Measurements from ENCODE around the gene F8. TPM values are rescaled to one million over a fixed set of nuclear protein-coding genes. Genes with fewer than 3 reads are reported as not detected.

Gene F8
- total and polyA plus RNA-seq, 2 donors from 2014 or later, result 15.1 to 41.3 TPM

DNA sequence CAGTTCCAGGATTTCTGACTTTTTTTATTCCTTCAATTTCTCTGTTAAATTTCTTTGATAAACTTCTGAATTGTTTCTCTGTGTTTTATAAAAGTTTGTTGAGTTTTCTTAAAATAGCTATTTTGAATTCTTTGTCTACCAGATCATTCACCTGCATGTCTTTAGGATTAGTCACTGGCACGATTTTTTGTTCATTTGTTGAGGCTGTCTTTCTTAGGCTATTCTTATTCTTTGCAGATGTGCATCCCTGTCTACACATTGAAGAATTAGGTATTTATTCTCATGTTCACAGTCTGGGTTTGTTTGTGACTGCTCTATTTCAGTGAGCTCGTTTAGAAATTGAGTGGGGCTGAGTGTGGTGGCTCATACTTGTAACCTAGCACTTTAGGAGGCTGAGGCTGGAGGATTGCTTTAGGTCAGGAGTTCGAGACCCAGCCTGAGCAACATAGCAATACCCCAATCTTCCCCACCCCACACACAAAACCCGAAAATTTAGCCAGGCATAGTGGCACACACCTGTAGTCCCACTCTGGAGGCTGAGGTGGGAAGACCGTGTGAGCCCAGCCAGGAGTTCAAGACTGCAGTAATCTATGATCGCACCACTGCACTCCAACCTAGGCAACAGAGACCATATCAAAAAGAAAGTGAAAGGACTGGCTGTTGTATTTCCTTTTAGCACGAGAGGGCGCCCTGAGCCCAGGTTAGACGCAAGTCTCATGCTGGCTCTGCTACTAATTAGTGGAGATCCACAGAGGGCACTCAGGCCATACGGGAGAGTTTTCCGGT lies 42.0 kb downstream of the F8 start:
- intact Hi-C loops (cut with DNase I), result no loop called here
- Histone ChIP-seq H3K27ac (ENCODE audit: low read depth in 2 of 2, low read length in 2 of 2) (no peak overlapping the region), H3K4me3 (ENCODE audit: low read length in 3 of 3) (peak overlapping the region; percentile 58 to 74 (median 71)), H3K27me3 (ENCODE audit: control insufficient read depth, insufficient read depth, low read length) (no peaks in the 10 kb centered on the region), H3K9me3 (ENCODE audit: control insufficient read depth in 2 of 3, insufficient read depth in 1 of 3, low read length in 3 of 3) (no peaks in the 10 kb centered on the region), H3K9ac (ENCODE audit: low read length in 3 of 3) (peak overlapping the region in 2 of 3 donors; percentile 48 to 58), H3K36me3 (ENCODE audit: control insufficient read depth in 2 of 3, insufficient read depth in 3 of 3, low read length in 3 of 3) (no peaks in the 10 kb centered on the region), H3K4me1 (ENCODE audit: control insufficient read depth in 2 of 3, insufficient read depth in 2 of 3, low read depth in 1 of 3, low read length in 3 of 3) (no peaks in the 10 kb centered on the region)
- TF ChIP-seq, protein P1, sequence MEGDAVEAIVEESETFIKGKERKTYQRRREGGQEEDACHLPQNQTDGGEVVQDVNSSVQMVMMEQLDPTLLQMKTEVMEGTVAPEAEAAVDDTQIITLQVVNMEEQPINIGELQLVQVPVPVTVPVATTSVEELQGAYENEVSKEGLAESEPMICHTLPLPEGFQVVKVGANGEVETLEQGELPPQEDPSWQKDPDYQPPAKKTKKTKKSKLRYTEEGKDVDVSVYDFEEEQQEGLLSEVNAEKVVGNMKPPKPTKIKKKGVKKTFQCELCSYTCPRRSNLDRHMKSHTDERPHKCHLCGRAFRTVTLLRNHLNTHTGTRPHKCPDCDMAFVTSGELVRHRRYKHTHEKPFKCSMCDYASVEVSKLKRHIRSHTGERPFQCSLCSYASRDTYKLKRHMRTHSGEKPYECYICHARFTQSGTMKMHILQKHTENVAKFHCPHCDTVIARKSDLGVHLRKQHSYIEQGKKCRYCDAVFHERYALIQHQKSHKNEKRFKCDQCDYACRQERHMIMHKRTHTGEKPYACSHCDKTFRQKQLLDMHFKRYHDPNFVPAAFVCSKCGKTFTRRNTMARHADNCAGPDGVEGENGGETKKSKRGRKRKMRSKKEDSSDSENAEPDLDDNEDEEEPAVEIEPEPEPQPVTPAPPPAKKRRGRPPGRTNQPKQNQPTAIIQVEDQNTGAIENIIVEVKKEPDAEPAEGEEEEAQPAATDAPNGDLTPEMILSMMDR (IDR thresholded peaks at IDR 0.05; ENCODE audit: borderline replicate concordance, extremely low read depth, insufficient read depth), result peak; percentile 75
- FAIRE-seq (peak; percentile 84), DNase-seq (peak; percentile 63 to 81 (median 66))

DNA sequence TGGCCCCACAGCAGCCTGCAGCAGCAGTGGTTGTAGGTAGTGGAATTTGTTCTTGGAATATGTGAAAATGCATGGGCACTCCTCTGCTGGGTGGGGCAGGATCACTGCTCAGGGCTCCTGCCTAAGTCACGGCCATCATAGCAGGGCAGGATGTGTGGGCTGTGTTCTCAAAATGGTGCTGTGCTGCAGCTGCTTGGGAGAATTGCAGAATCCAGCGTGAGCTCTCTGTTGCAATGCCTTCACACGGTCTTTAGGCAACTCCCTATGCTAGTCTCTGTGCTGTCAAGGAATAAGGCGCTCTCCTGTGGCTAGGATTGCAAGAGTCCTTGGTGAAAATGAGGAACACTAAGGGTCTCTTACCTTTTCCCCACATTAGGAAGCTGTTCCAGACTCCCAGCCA lies 42.9 kb downstream of the F8 start:
- H3K4me3 ChIP-seq (ENCODE audit: low read length in 3 of 3), result no peak overlapping the region
- no peak overlapping the region for H3K9ac ChIP-seq (ENCODE audit: low read length in 3 of 3)
- H3K4me1 ChIP-seq (ENCODE audit: control insufficient read depth in 2 of 3, insufficient read depth in 2 of 3, low read depth in 1 of 3, low read length in 3 of 3), result no peaks in the 10 kb centered on the region
- H3K36me3 ChIP-seq (ENCODE audit: control insufficient read depth in 2 of 3, insufficient read depth in 3 of 3, low read length in 3 of 3), result no peaks in the 10 kb centered on the region
- FAIRE-seq, result no peak
- TF ChIP-seq, protein P1 (IDR thresholded peaks at IDR 0.05; ENCODE audit: borderline replicate concordance, extremely low read depth, insufficient read depth), result no peak
- H3K9me3 ChIP-seq (ENCODE audit: control insufficient read depth in 2 of 3, insufficient read depth in 1 of 3, low read length in 3 of 3), result no peaks in the 10 kb centered on the region
- DNase-seq, result no peak
- no peaks in the 10 kb centered on the region for H3K27me3 ChIP-seq (ENCODE audit: control insufficient read depth, insufficient read depth, low read length)
- H3K27ac ChIP-seq (ENCODE audit: low read depth in 2 of 2, low read length in 2 of 2), result no peak overlapping the region
- intact Hi-C loops (cut with DNase I), result no loop called here

DNA sequence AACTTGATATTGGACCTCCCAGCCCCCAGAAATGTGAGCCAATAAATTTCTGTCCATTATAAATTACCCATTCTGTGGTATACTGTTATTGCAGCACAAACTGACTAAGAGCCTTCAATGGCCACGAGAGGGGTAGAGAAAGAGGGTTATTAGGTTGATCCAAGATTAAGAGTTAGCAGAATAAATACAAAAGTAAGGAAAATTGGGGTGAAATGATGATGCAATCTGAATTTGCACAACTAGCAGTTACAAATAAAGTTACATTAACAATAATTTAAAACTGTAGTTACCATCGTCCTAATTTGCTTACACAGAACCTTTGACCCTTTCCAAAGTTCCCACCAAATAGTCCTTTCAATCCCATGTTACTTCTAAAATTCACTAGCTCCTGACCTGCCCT lies 54.2 kb downstream of the F8 start:
- Histone ChIP-seq H3K9me3 (ENCODE audit: control insufficient read depth in 2 of 3, insufficient read depth in 1 of 3, low read length in 3 of 3) (no peaks in the 10 kb centered on the region), H3K4me1 (ENCODE audit: control insufficient read depth in 2 of 3, insufficient read depth in 2 of 3, low read depth in 1 of 3, low read length in 3 of 3) (no peaks in the 10 kb centered on the region), H3K27ac (ENCODE audit: low read depth in 2 of 2, low read length in 2 of 2) (no peak overlapping the region), H3K9ac (ENCODE audit: low read length in 3 of 3) (no peak overlapping the region), H3K36me3 (ENCODE audit: control insufficient read depth in 2 of 3, insufficient read depth in 3 of 3, low read length in 3 of 3) (no peaks in the 10 kb centered on the region), H3K4me3 (ENCODE audit: low read length in 3 of 3) (no peak overlapping the region), H3K27me3 (ENCODE audit: control insufficient read depth, insufficient read depth, low read length) (no peaks in the 10 kb centered on the region)
- intact Hi-C loops (cut with DNase I), result no loop called here
- TF ChIP-seq, protein P1 (IDR thresholded peaks at IDR 0.05; ENCODE audit: borderline replicate concordance, extremely low read depth, insufficient read depth), result no peak
- DNase-seq, result no peak
- no peak for FAIRE-seq

All from kidney (tissue), 14 donors.